RWPE1 (cell line): ENCODE data around the gene ACTL6A.

Source experiments
- CTCF ChIA-PET: fragments of 350-600 bp; sonication (Branson Sonifier 250); formaldehyde crosslinking; extraction: SDS; loops from one replicate; lab custom pipeline; 2021; lab: Yijun Ruan, JAX
- POLR2A ChIA-PET: fragments of 400-600 bp; formaldehyde crosslinking; extraction: SDS; loops from one replicate; lab custom pipeline; 2020; ENCODE audit warnings: antibody characterized with exemption; ENCODE audit not compliant: low non-redundant PET; lab: Yijun Ruan, JAX
- DNase-seq: peaks from one replicate; pipeline ENCODE4 v3.0.0; 2012; ENCODE audit warnings: low spot score
- H3K27ac ChIP-seq: fragments of 450-650 bp; 2 replicates; pipeline ENCODE4 v1.5.1; 2017
- TF ChIP-seq, protein P1 (sequence below): fragments of 450-650 bp; conservative IDR thresholded peaks from 2 replicates; pipeline ENCODE4 v1.5.1; 2017; ENCODE audit warnings: low read depth, mild to moderate bottlenecking

Gene ACTL6A

DNA sequence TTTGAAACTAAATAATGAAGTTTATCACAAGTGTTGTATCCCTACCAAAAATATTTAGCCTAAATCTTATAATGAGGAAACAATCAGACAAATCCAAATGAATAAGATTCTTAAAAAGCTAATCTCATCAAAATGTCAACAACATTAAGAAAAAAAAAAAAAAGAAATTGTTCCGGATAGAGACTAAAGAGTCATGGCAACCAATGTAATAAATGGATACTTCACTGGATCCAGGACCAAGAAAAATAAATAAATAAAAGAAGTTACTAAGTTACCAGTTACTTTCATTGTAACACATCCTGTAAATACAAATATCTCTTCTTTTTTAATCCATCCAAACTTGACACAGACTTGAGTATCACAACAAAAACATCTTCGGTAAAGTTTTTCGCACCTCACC lies 41.1 kb downstream of the ACTL6A start:
- DNase-seq = no peak
- POLR2A ChIA-PET = no interaction called here
- TF ChIP-seq, protein P1, sequence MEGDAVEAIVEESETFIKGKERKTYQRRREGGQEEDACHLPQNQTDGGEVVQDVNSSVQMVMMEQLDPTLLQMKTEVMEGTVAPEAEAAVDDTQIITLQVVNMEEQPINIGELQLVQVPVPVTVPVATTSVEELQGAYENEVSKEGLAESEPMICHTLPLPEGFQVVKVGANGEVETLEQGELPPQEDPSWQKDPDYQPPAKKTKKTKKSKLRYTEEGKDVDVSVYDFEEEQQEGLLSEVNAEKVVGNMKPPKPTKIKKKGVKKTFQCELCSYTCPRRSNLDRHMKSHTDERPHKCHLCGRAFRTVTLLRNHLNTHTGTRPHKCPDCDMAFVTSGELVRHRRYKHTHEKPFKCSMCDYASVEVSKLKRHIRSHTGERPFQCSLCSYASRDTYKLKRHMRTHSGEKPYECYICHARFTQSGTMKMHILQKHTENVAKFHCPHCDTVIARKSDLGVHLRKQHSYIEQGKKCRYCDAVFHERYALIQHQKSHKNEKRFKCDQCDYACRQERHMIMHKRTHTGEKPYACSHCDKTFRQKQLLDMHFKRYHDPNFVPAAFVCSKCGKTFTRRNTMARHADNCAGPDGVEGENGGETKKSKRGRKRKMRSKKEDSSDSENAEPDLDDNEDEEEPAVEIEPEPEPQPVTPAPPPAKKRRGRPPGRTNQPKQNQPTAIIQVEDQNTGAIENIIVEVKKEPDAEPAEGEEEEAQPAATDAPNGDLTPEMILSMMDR = no peak
- H3K27ac ChIP-seq = peak overlapping the region; percentile 78
- CTCF ChIA-PET = no interaction called here

DNA sequence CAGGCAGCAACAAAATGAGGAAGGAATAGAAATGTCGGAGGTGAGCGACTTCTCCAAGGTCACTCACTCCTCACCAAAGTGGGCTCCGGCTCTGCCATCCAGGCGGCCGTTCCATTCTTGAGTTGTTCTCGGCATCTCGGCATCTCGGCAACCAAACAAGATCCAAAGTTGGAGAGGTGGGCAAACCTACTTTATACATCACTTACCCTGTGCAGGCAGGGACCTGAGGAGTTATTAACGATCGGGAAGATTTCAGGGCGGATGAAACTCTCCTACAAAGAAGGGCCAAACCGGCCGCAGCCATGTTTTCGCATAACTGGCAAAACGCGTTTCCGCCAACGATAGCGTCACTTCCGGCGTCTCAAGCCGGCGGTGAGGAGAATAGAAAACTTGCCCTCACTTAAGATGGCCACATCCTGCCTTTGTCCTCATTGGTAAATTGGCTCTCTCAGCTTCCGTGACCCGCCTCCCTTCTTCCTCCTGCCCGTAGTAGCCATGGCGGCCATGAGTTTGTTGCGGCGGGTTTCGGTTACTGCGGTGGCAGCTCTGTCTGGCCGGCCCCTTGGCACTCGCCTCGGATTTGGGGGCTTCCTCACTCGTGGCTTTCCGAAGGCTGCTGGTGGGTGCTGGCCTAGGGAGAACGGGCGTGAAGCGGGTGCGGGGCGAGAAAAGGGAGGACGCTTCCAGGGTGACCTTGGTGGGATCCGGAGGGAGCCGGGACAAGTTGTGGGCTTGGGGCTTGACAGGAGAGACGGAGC lies 41.8 kb downstream of the ACTL6A start, which contains the start of the genes MRPL47 and NDUFB5:
TSS of gene MRPL47 (minus strand) at position 318 of the 758 bp plus-strand sequence. CDS start at position 304, 14 bp downstream.
TSS of gene NDUFB5 (plus strand) at position 474 of the 758 bp plus-strand sequence. CDS start at position 496, 22 bp downstream.
- CTCF ChIA-PET = no interaction called here
- TF ChIP-seq, protein P1 = no peak
- POLR2A ChIA-PET = no interaction called here
- H3K27ac ChIP-seq = peak within 1 kb of the TSS; percentile 78
- DNase-seq = peak; percentile 95

DNA sequence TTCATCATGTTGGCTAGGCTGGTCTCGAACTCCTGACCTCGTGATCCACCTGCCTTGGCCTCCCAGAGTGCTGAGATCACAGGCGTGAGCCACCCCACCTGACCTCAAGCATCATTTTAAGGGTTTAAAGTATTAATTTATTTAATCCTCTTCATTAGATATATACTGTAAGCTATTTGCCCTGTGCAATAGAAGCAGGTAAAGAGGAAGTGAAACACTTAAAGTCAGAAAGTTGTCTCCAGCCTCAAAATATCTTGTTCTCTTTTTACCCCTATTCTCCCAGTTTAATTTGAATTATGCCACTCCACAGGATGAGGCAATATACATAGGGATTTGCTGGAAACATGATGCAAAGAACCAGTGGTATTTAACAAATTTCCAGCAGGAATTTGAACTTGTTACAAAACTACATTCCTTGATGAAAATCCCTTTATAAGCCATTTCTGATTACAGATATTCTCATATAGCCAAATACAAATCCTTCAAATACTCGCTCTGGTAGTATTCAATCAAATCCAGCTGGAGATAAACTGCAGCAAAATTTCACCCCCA lies 43.9 kb downstream of the ACTL6A start:
- TF ChIP-seq, protein P1 = no peak
- ChIA-PET CTCF (interaction anchor here (0.7 kb wide), 1 partner anchor 299 kb away, joined by 4 read pairs; no protein-coding TSS in a partner anchor), POLR2A (no interaction called here)
- no peak for DNase-seq
- H3K27ac ChIP-seq = no peak overlapping the region

DNA sequence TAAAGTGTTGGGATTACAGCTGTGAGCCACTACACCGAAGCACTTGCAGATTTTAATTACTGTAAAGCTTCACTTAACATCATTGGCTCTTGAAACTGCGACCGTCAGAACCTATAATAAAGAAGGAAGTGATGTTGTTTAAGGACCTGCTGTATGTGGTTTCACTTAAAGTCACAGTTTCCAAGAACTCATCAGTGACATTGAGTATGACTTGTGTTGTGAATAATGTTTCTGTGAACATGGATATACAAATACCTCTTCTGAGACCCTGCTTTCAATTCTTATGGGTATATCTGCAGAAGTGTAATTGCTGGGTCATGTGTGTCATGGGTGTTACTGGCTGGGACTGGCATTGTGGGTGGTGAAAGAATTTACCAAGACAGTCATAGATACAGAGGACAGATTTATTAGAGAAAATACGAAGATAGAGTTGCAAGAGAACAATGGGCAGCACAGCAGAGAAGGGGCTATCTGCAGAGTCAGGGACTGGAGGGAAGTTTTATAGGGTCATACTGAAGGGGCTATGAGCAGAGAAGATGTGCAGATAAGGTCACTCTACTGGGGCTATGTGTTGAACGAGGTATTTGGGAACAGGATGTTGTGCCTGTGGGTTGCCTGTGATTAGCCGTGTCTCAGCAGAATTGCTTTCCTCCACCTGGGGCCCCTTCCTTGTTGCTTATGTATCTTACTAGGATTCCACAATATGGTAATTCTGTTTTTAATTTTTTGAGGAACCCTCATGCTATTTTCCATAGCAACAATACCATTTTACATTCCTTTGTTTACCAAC lies 46.4 kb downstream of the ACTL6A start:
- POLR2A ChIA-PET = no interaction called here
- CTCF ChIA-PET = no interaction called here
- TF ChIP-seq, protein P1 = no peak
- no peak overlapping the region for H3K27ac ChIP-seq
- no peak for DNase-seq

DNA sequence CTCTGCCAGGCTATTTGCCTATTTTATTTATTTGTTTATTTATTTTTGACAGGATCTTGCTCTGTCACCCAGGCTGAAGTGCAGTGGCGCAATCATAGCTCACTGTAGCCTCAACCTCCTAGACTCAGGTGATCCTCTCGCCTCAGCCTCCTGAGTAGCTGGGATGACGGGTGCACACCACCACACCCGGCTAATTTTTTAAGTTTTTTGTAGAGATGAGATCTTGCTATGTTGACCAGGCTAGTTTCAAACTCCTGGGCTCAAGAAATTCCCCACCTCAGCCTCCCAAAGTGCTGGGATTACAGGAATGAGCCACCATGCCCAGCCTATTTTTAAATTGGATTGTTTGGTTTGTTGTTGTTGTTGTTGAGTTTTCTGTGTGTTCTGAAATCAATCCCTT lies 47.3 kb downstream of the ACTL6A start:
- CTCF ChIA-PET = interaction anchor here (0.7 kb wide), 1 partner anchor 16 kb away, joined by 3 read pairs; no protein-coding TSS in a partner anchor
- DNase-seq = no peak
- no peak overlapping the region for H3K27ac ChIP-seq
- TF ChIP-seq, protein P1 = no peak
- POLR2A ChIA-PET = no interaction called here

DNA sequence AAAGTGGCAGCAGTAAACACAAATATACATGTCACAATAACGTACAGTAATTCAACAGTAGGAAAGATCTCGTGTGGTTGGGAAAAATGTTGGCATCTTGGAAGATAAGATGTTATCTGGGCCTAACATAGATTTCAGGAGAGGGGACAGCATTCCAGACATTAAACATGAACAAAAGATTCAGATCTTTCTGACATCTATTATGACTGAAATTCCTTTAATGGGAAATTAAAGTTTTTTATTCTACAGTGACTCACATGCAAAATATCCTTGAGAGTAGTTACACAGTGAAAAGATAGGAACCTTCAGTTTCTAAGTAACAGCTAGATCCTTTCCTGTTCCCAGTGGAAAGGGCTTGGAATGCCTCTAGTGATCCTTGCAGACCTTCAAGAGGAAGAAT lies 51.1 kb downstream of the ACTL6A start:
- TF ChIP-seq, protein P1 = no peak
- POLR2A ChIA-PET = no interaction called here
- no peak for DNase-seq
- CTCF ChIA-PET = no interaction called here
- no peak overlapping the region for H3K27ac ChIP-seq
